IMR-90 (cell line): Measurements from ENCODE around the gene FARP1.

Source experiments
- BHLHE40 ChIP-seq: fragments of 150-350 bp; IDR thresholded peaks from 2 replicates; pipeline ENCODE4 v1.6.1; 2016; ENCODE audit warnings: mild to moderate bottlenecking, low read depth, low read length
- MAFK ChIP-seq: IDR thresholded peaks from 2 replicates; pipeline ENCODE4 v1.6.1; 2012; ENCODE audit warnings: low read depth, low read length, improper control_type of control experiment
- MAZ ChIP-seq: IDR thresholded peaks from 2 replicates; pipeline ENCODE4 v1.6.1; 2012; ENCODE audit warnings: low read depth, mild to moderate bottlenecking, low read length, improper control_type of control experiment, moderate library complexity, borderline replicate concordance
- MXI1 ChIP-seq: IDR thresholded peaks from 2 replicates; pipeline ENCODE4 v1.6.1; 2012; ENCODE audit warnings: low read depth, mild to moderate bottlenecking, low read length, moderate library complexity, borderline replicate concordance
- NFE2L2 ChIP-seq: fragments of 150-350 bp; IDR thresholded peaks from 2 replicates; pipeline ENCODE4 v1.6.1; 2016; ENCODE audit warnings: low read depth, mild to moderate bottlenecking, low read length
- POLR2A ChIP-seq: IDR thresholded peaks from 2 replicates; pipeline ENCODE4 v1.6.1; 2012; ENCODE audit warnings: mild to moderate bottlenecking, low read depth, low read length
- RAD21 ChIP-seq: IDR thresholded peaks from 2 replicates; pipeline ENCODE4 v1.6.1; 2012; ENCODE audit warnings: low read length, improper control_type of control experiment
- SMC3 ChIP-seq: fragments of 150-350 bp; IDR thresholded peaks from 2 replicates; pipeline ENCODE4 v1.6.1; 2016; ENCODE audit warnings: low read depth, mild to moderate bottlenecking, antibody characterized with exemption, low read length, moderate library complexity
- TF ChIP-seq, protein P1 (sequence below): conservative IDR thresholded peaks from 2 replicates; pipeline ENCODE4 v1.5.1; 2012; ENCODE audit warnings: mild to moderate bottlenecking, low read depth, low read length, improper control_type of control experiment
- TF ChIP-seq, protein P2 (sequence below): fragments of 150-350 bp; IDR thresholded peaks from 2 replicates; pipeline ENCODE4 v1.6.1; 2017; ENCODE audit warnings: mild to moderate bottlenecking, antibody characterized with exemption, low read length, low read depth

DNA sequence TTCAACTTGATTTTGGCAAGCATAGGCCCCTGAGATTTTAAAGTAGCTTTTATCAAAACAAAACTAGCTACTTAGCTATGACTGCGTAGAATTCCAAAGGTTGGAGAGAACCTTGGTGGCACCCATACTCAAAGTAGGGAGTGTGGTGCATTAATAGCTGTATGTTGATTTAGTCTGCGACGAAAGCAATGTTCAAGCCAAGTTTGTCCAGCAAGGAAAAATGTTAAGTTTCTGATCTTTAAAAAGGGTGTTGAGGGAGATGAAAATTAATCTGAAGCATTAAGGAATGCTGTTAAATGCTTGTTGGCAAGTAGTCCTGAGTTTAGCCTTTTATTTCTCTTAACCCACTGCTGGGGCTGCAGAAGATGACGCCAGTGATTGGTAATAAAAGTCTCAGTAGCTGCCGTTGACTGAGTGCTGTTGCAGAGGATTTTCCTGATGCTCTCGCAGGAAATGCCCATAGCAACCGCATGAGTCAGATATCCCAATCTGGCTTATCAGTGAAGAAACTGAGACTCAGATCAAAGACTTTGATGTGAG lies 110.1 kb downstream of the FARP1 start:
- TF ChIP-seq, protein P1, sequence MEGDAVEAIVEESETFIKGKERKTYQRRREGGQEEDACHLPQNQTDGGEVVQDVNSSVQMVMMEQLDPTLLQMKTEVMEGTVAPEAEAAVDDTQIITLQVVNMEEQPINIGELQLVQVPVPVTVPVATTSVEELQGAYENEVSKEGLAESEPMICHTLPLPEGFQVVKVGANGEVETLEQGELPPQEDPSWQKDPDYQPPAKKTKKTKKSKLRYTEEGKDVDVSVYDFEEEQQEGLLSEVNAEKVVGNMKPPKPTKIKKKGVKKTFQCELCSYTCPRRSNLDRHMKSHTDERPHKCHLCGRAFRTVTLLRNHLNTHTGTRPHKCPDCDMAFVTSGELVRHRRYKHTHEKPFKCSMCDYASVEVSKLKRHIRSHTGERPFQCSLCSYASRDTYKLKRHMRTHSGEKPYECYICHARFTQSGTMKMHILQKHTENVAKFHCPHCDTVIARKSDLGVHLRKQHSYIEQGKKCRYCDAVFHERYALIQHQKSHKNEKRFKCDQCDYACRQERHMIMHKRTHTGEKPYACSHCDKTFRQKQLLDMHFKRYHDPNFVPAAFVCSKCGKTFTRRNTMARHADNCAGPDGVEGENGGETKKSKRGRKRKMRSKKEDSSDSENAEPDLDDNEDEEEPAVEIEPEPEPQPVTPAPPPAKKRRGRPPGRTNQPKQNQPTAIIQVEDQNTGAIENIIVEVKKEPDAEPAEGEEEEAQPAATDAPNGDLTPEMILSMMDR, result no peak
- TF ChIP-seq POLR2A (no peak), BHLHE40 (no peak), NFE2L2 (no peak), RAD21 (no peak; the same call in 1 of the 2 replicates), MAFK (no peak), SMC3 (no peak; the same call in 1 of the 2 replicates), MAZ (no peak), MXI1 (no peak)
- TF ChIP-seq, protein P2, sequence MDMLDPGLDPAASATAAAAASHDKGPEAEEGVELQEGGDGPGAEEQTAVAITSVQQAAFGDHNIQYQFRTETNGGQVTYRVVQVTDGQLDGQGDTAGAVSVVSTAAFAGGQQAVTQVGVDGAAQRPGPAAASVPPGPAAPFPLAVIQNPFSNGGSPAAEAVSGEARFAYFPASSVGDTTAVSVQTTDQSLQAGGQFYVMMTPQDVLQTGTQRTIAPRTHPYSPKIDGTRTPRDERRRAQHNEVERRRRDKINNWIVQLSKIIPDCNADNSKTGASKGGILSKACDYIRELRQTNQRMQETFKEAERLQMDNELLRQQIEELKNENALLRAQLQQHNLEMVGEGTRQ, result no peak
